Astrocyte of the hippocampus (primary cell): ENCODE measurements around the gene INF2.

ENCODE experiments used
- DNase-seq: peaks from one replicate; pipeline ENCODE4 v3.0.0; 2011; ENCODE audit warnings: low read depth, low spot score

INF2 gene

GRCh38 chr14:104688505-104689108 is 811 bp upstream of the INF2 start:
- peak; percentile 36 for DNase-seq

- DNase-seq: peak; percentile 46
Measured at GRCh38 chr14:104689881-104690711, 678 bp downstream of the INF2 start.

GRCh38 chr14:104690861-104691455 is 1.5 kb downstream of the INF2 start:
- DNase-seq: no peak

- no peak for DNase-seq
Measured at GRCh38 chr14:104691546-104692260, 2.3 kb downstream of the INF2 start.

GRCh38 chr14:104692261-104692938 is 3.0 kb downstream of the INF2 start:
- no peak for DNase-seq

GRCh38 chr14:104692939-104693315 is 3.5 kb downstream of the INF2 start:
- no peak for DNase-seq

GRCh38 chr14:104693482-104694431 is 4.3 kb downstream of the INF2 start:
- DNase-seq: no peak

- peak; percentile 59 for DNase-seq
Measured at GRCh38 chr14:104694475-104694950, 5.1 kb downstream of the INF2 start.

GRCh38 chr14:104694991-104695659 is 5.7 kb downstream of the INF2 start:
- DNase-seq: peak; percentile 74

GRCh38 chr14:104695660-104696000 is 6.2 kb downstream of the INF2 start:
- DNase-seq: no peak

- no peak for DNase-seq
Measured at GRCh38 chr14:104696671-104697316, 7.4 kb downstream of the INF2 start.

GRCh38 chr14:104697317-104697703 is 7.9 kb downstream of the INF2 start:
- no peak for DNase-seq

- DNase-seq: peak; percentile 64
Measured at GRCh38 chr14:104697892-104698583, 8.6 kb downstream of the INF2 start.

- no peak for DNase-seq
Measured at GRCh38 chr14:104698688-104699425, 9.4 kb downstream of the INF2 start.

GRCh38 chr14:104699426-104699748 is 10.0 kb downstream of the INF2 start:
- DNase-seq: no peak

GRCh38 chr14:104700225-104700651 is 10.8 kb downstream of the INF2 start:
- no peak for DNase-seq

- DNase-seq: peak; percentile 38
Measured at GRCh38 chr14:104700747-104701217, 11.4 kb downstream of the INF2 start.
